Activated effector memory CD4-positive, alpha-beta T cell treated with Interleukin-2 at 50 U/mL for 16 hours (primary cell): ENCODE data around the gene WFDC9.
"Not testable (repeated sequence)": the region's sequence is repeated elsewhere in the genome, so short reads cannot be mapped to it uniquely, and the experiment has no call there.

ENCODE experiments used
- DNase-seq: peaks from one replicate; pipeline ENCODE4 v3.0.0-alpha.2; 2020

The WFDC9 gene

GRCh38 chr20:45589725-45590124 lies 41.4 kb downstream of the WFDC9 start:
- no peak for DNase-seq

- no peak for DNase-seq
Observed at GRCh38 chr20:45588800-45589199, 42.3 kb downstream of the WFDC9 start.

GRCh38 chr20:45585986-45586385 lies 45.1 kb downstream of the WFDC9 start:
- DNase-seq = not testable (repeated sequence)

- not testable (repeated sequence) for DNase-seq
Observed at GRCh38 chr20:45584294-45584693, 46.8 kb downstream of the WFDC9 start.

GRCh38 chr20:45583502-45583901 lies 47.6 kb downstream of the WFDC9 start:
- DNase-seq = no peak

- DNase-seq = no peak
Observed at GRCh38 chr20:45581702-45582101, 49.4 kb downstream of the WFDC9 start.

- no peak for DNase-seq
Observed at GRCh38 chr20:45579184-45579583, 51.9 kb downstream of the WFDC9 start, which contains the start of gene WFDC8. Gene WFDC8, minus strand, starts transcription at chr20:45579284. Its CDS starts 37 bp downstream, at chr20:45579247.

- no peak for DNase-seq
Observed at GRCh38 chr20:45578231-45578630, 52.9 kb downstream of the WFDC9 start.

- no peak for DNase-seq
Observed at GRCh38 chr20:45576995-45577394, 54.1 kb downstream of the WFDC9 start.

- no peak for DNase-seq
Observed at GRCh38 chr20:45575931-45576330, 55.2 kb downstream of the WFDC9 start.

- not testable (repeated sequence) for DNase-seq
Observed at GRCh38 chr20:45569650-45570049, 61.4 kb downstream of the WFDC9 start.

- no peak for DNase-seq
Observed at GRCh38 chr20:45564760-45565276, 66.3 kb downstream of the WFDC9 start.
